HG03520 (cell line): ENCODE measurements around the gene TREML1.
"Not testable (repeated sequence)": the region's sequence is repeated elsewhere in the genome, so short reads cannot be mapped to it uniquely, and the experiment has no call there.

ENCODE experiments used
- ATAC-seq: cut with Tn5 transposase; IDR thresholded peaks from one replicate; pipeline ENCODE4 v1.9.1; 2021; ENCODE audit warnings: mild to moderate bottlenecking, moderate library complexity; ENCODE audit not compliant: unreplicated experiment

TREML1 gene

DNA sequence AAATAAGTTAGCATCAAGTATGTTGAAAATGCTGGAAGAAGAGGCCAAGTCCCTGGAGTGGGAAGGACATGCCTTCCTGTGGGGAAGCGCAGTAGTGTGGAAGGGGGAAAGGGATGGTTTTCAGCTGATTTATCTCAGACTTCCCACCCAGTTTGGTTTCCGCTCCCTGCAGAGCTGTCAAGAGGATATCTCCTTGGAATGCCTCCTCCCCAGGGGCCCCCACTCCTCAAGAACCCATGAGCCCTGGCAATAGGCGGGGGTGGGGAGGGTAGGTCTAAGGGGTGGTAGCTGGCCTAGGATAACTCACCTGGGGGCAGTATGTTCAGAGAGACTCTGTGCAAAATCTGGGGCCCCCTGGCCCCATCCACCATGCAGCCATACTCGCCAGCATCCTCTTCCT, 696 bp downstream of the TREML1 start:
- ATAC-seq, result no peak

DNA sequence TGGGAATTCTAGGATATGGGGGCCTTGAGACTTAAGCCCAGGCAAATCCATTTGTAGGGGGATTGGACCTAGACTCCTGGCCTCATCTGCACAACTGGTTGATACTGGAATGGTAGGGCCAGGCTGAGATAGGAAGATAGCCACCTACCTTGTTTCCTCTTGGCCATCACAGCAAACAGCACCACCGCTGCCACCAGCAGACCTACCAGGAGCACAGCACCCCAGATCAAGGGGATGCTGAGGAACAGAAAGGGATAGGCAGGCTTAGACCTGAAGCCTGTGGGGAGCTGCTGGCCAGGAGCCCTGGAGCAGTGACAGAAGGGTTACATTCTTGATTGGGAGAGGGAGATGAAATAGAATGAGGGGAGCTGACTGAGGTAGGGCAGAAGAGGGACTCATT, 3.5 kb downstream of the TREML1 start:
- ATAC-seq, result no peak

DNA sequence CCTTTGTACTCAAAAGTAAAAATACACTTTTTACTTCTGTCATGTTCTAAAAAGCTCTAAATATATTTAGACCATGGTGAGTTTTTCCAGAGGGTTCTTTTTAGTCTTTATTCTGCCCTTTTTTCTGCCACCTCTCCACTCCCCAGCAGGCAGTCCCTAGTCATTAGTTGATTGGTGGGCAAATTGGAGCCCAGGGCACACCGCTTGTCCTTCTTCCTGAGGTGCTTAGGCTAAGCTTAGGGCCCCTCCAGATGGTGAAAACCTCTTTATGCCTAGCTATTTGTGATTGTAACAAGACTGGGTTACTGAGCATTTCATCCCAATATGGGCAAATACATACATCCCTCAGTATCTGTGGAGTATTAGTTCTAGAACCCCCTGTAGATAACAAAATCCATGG, 6.2 kb downstream of the TREML1 start:
- ATAC-seq, result no peak

DNA sequence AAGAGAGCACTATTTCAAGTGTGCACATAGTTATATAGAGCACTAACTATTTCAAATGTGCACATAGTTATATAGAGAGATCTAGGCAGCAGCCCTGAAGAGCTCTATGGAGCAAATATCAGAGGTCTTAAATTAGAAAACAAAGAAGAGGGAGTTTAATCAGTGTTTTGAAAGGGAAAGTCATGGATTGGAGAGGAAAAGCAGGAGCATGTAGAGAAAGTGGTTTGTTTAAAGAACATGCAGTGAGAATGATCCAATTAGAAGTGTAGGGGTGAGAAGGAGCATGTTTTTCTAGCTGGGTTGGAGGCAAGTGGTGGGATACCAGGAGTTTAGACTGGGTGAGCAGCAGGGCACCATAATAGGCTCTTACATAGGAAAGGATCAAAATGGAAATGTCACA, 17.2 kb downstream of the TREML1 start:
- ATAC-seq, result no peak

DNA sequence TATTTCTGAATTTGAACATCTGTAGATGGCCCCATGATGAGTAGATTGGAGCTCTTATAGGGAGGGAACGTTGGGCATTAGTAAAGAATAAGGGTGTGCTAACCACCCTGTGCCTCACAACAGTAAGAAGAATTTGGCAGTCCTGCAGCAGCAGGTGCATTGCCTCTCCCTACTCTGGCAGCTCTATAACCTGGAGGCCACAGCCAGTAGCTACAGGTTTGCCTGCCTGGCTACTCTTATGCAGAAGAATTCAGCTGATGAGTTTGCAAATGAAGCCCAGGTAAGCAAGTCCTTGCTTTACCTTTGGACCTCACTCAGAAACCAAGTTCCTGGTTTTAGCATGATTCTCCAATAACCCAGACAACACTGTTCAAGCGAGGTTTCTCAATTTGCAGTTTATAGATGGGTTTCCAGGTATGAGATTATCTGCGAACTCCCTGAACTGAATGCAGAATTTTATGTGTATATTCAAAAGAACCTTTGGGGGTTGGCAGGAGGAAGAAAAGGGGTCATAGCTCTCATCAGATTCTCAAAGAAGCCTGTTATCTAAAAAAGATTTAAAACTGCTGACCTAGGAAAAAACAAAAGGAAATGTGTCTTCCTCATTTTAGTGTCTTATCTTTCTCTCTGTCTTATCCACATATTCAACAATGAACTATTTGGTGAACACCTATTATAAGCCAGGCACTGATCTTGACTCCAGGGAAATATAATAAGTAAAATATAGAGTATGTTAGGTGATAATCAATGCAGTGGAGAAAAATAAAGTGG, 18.9 kb downstream of the TREML1 start:
- ATAC-seq, result no peak

DNA sequence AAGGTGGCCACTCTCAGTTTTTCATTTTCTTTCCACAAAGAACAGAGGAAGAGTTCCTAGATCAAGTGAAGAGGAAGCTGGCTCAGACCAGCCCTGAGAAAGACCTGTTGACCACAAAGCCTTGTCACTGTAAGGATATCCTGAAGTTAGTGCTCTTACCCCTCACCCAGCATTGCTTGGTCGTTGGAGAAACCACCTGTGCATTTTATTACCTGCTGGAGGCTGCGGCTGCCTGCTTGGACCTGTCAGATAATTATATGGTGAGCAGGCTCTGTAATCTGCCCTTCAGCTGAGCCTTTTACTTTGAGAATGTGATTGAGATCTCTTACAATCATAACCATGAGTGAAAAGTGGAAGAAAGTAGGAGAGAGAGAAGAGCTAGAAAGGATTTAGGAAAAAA, 21.9 kb downstream of the TREML1 start:
- no peak for ATAC-seq

DNA sequence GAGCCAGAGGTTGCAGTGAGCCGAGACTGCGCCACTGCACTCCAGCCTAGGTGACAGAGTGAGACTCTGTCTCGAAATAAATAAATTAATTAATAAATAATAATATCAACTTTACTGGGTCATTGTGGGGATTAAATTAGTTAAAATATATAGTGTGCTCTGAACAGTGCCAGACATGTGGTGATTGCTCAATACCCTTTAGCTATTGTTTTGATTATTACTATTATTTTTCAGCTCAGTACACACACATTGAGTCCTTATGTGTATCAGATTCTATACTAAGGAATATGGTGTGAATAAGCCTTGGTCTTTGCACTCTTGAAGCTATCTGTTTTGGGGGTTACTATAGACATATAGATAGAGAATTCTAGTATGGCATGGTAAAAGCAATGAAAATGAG, 28.9 kb downstream of the TREML1 start:
- ATAC-seq, result no peak

DNA sequence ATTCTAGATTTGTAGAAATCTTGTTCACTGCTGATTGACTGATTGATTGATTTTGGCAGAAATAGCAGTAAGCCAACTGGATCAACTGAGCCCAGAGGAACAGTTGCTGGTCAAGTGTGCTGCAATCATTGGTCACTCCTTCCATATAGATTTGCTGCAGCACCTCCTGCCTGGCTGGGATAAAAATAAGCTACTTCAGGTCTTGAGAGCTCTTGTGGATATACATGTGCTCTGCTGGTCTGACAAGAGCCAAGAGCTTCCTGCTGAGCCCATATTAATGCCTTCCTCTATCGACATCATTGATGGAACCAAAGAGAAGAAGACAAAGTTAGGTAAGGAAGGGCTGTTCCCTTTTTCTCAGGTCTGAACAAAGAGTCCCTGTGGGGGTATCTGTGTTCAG, 31.2 kb downstream of the TREML1 start:
- no peak for ATAC-seq

DNA sequence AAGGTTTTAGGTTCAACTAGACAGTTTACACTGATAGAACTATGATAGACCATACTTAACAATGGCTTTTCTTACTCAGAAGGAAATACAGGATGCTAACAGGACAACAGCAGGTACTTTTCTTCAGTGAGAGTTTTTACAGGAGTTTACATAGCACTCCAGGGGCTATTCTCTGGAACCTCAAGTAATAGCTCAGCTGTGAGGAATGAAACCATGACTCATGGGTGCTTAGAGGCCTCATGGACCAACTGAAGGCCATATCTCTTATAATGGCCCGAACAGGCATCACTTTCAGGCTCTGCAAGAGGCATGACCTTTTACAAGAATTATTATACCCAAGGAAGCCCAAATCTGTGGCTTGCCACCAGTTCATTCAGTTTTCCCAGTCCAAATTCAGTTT, 31.8 kb downstream of the TREML1 start:
- no peak for ATAC-seq

DNA sequence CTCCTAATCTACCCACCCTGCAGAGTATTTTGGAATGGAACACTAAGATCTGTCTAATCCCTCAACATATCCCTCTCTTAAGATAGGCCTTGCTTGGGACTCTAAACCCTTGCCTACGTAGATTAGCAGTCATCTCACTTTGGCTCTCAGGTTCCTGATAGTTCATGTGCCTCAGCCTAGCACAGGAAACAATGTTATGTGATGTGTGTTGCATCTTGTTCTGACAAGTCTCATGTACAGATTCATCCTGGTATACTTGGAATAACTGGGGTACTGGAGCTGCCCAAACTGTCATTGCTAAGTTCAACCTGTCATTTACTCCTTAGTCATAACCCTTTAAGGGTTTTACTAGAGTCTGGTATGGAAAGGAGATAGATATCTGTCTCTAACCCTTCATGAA, 34.1 kb downstream of the TREML1 start:
- ATAC-seq, result no peak

DNA sequence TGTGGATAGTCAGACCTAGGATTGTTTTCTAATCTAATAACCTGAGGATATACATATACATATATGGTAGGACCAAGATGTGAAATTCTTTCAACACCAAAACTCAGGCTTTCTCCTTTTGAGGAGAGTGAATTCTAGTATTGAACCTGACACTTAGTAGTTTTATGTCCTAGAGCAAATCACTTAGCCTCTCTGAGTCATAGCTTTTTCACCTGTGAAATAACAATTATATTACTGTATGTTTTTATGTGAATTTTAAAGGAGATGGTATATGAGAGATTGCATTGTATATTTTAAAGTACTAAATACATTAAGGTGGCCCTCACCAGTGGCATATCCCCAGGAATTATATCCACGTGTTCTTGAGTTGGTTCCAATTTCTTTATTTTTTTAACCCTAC, 34.6 kb downstream of the TREML1 start:
- no peak for ATAC-seq

DNA sequence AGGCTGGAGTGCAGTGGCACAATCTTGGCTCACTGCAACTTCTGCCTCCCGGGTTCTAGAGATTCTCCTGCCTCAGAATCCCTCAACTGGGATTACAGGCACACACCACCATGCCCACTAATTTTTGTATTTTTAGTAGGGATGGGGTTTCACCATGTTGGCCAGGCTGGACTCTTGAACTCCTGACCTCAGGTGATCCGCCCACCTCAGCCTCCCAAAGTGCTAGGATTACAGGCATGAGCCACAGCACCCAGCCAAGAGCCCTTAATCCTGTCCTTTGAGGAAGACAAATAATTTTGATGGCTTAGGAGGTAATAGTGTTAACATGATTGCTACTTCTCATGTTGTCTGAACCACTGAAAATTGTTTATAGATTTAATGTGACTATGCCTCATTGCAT, 39.1 kb downstream of the TREML1 start:
- ATAC-seq, result not testable (repeated sequence)

DNA sequence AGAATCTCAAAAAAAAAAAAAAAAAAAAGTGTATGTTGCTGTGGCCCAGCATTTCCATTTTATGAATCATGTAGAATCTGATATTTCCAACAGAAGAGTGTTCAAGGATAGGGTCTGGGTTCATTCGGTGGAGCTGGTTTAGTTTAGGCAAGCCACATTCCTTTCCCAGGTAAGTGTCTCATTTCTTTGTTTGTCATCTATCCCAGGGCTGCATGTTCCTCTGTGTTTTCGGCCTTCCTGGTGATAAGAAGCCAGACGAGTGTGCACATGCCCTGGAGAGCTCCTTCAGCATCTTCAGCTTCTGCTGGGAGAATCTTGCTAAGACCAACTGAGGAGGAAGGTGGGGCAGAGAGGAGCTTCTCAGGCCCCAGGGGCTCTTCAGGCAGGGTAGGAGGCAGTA, 43.1 kb downstream of the TREML1 start:
- no peak for ATAC-seq

DNA sequence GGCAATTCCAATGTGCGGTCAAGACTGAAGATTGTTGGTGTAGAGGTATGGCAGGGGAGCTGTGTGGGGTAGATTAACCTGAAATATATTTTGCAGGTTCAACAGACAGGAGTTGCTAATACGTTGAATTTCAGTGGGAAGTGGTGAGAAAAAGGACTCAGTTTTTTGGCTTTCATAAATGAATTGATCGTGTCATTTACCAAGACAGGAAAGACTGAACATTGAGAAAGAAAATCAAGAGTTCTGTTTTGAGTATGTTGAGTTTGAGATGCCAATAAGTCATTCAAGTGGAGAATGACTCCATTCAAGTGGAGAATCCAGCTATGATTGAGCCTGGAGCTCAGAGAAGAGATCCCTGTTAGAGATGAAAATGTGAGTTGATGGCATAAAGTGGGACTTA, 50.3 kb downstream of the TREML1 start:
- no peak for ATAC-seq

DNA sequence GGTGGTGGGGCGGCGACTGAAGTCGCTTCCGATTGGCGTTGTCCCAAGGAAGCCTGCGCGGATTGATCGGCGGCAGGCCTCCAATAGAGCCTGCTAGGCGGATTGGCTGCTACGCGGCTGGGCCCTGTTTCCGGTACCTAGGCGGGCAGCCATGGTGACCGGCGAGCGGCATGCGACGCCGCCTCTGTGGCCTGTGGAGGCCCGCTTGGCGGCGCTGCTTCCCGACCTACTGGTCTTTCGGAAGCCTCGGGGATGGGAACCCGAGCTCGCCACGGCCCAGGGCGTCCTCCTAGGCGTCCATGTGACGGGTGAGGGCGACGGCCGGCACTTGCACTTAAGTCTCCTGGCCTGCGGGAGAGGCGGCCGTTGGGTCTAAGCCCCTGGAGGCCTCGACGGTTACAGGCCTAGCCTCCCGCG, 53.3 kb downstream of the TREML1 start:
- ATAC-seq, result no peak
